ENCODE measurements around the gene ADAT3. TPM values are rescaled to one million over a fixed set of nuclear protein-coding genes. Genes with fewer than 3 reads are reported as not detected.
"Not testable (repeated sequence)": the region's sequence is repeated elsewhere in the genome, so short reads cannot be mapped to it uniquely, and the experiment has no call there.

Gene ADAT3
- total RNA-seq, 2 experiments from 2014 or later: 7.3 to 8.0 TPM

DNA sequence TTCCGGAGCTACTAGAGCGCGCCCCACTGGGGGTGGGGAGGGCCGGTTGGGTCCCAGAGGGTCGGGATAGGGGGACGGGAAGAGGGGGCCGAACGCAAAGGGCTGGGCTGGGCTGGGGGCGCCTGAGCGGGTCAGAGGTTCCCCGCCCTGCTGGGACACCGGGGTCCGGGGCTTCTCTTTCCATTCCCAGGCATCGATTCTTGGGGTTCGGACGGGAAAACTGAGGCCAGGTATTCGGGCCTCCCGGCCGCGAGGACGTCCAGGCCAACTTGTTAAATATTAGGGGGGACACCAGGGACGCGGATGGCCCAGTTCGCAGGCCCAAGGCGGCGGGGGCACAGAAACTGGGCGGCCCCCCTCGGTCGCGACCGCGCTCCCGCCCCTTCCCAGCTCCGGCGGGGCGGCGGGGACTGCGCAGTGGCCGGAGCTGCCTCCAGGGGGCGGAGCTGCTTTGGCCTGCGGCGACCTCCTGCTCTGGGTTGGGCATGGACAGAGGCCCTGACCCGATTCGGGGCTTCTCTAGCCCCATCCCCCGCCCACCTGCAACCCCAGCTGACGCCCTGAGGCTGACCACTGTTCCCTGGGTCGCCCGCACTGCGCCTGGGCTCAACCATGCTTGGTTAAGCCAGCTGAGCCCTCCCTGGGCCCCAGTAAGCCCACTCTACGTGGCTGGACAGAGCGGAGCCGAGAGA, 40.6 kb upstream of the ADAT3 start:
- ChIA-PET POLR2A (interaction anchor here (0.6 to 2.2 kb wide), 4 partner anchors 11 to 570 kb away, joined by 5 to 11 read pairs (median 8); no protein-coding TSS in a partner anchor), CTCF (interaction anchor here (0.6 to 2.3 kb wide), 10 partner anchors 9 to 219 kb away, joined by 3 to 12 read pairs (median 4); partner anchors contain the start of gene ABHD17A)

DNA sequence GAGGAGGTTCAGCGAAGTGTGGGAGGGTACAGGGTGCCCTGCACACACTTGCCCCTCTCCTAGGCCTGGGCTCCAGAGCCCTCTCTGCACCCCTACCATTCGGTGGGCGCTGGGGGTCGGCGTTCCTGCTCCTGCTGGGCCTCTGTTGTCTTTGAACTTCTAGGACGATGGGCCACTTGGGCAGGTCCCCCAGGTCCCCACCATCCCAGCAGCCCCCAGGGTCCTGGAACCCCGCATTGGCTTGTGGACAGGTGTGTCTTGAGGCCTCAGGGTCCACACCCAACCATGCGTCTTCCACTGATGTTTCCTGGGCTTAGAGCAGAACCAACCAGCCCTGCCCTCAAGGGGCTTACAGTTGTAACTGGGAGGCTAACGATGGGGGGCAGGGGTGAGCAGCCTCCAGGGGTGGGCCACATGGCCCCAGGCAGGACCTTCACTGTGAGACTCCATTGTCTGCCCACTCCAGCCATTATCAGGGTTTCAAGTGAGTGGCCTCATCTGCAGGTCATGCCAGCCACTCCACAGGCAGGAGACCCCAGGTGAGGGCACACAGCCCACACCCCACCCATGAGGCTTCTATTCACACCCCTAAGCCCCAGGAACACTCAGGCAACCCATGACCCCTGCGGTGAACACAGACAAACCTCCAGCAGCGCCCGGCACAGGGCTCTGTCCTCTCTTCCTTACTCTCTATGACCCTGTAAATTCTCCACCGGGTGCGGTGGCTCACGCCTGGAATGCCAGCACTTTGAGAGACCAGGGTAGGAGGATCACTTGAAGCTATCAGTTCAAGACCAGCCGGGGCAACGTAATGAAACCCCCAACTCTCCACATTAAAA, 39.8 kb upstream of the ADAT3 start:
- POLR2A ChIA-PET: interaction anchor here (0.6 to 2.2 kb wide), 4 partner anchors 11 to 570 kb away, joined by 5 to 11 read pairs (median 8); no protein-coding TSS in a partner anchor
- CTCF ChIA-PET: interaction anchor here (0.7 to 2.3 kb wide), 11 partner anchors 10 to 218 kb away, joined by 3 to 12 read pairs (median 4); partner anchors contain the start of gene ABHD17A

DNA sequence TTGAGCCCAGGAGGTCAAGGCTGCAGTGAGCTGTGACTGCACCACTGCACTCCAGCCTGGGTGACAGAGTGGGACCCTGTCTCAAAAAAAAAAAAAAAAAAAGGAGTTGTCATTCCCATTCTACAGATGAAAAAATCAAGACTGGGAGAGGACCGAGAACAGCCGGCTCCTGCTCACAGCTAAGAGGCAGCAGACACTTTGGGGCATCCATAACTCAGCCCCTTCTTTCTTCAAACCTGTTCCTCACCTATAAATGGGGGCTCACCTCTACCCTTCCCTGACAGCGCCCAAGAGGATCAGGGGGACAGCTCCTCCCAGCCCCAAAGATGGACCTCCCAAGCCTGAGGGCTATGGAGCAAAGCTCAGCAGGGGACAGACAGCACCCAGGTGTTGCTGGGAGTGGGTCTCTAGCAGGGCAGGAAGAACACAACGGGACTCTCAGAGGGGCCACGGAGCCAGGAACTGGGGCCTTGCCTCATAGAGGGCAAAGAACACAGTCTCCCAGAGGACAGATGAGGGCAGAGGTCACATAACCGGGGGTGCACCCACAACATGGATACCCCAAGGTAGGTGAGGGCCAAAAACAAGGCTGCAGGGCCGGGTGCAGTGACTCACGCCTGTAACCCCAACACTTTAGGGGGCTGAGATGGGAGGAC, 38.4 kb upstream of the ADAT3 start:
- ChIA-PET CTCF (interaction anchor here (0.7 to 2.3 kb wide), 5 partner anchors 8 to 76 kb away, joined by 3 to 8 read pairs (median 3); no protein-coding TSS in a partner anchor), POLR2A (interaction anchor here (0.6 to 1.1 kb wide), 5 partner anchors 9 to 285 kb away, joined by 3 to 7 read pairs (median 3); no protein-coding TSS in a partner anchor)

DNA sequence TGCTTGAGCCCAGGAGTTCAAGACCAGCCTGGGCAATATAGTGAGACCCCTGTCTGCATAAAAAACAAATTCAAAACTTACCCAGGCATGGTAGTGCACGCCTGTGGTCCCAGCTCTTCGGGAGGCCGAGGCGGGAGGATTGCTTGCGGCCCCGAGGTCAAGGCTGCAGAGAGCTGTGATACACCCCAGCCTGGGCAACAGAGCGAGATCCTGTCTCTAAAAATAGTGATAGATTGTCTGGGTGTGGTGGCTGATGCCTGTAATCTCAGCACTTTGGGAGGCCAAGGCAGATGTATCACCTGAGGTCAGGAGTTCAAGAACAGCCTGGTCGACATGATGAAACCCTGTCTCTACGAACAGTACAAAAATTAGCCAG, 37.9 kb upstream of the ADAT3 start:
- POLR2A ChIA-PET: interaction anchor here (0.7 to 1.1 kb wide), 3 partner anchors 9 to 80 kb away, joined by 3 to 7 read pairs (median 4); no protein-coding TSS in a partner anchor
- CTCF ChIA-PET: interaction anchor here (1.3 kb wide), 1 partner anchor 9 kb away, joined by 3 read pairs; no protein-coding TSS in a partner anchor

DNA sequence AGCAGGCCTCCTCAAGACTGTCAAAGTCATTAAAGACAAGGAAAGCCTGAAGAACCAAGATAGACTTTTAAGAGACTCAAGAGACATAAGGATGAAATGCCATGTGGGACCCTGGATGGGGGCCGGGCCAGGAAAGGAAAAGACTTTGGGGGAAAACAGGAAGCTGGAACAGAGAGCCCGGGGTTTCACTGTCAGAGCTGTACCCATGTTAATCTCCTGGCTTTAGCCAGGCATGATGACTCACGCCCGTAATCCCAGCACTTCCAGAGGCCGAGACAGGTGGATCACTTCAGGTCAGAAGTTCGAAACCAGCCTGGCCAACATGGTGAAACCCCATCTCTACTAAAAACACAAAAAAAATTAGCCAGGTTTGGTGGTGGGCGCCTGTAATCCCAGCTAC, 36.2 kb upstream of the ADAT3 start:
- ChIA-PET CTCF (interaction anchor here (1.1 kb wide), 1 partner anchor 29 kb away, joined by 4 read pairs; no protein-coding TSS in a partner anchor), POLR2A (interaction anchor here (0.6 to 0.7 kb wide), 2 partner anchors 11 to 234 kb away, joined by 3 to 4 read pairs; no protein-coding TSS in a partner anchor)

DNA sequence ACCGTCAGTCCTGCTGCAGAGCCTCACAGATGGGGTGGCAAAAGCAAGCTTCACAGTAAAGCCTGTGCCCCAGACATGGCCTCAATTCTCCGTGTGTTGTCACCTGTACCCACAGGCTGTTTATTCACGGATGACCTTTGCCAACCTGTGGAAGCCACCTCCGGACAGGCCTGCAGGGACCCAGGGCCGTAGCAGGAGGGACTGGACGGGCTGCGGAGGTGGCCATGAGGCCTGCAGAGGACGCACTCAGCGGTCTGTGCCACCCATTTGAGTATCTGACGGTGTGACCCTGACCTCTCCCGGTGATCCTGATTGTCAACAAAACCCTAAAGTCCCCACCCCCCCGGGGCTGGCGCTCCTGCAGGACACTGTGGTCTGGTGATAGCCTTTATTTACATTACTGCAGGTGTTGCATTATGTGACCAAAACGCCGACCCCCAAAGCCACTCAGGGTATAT, 34.0 kb upstream of the ADAT3 start:
- CTCF ChIA-PET: no interaction called here
- POLR2A ChIA-PET: no interaction called here

DNA sequence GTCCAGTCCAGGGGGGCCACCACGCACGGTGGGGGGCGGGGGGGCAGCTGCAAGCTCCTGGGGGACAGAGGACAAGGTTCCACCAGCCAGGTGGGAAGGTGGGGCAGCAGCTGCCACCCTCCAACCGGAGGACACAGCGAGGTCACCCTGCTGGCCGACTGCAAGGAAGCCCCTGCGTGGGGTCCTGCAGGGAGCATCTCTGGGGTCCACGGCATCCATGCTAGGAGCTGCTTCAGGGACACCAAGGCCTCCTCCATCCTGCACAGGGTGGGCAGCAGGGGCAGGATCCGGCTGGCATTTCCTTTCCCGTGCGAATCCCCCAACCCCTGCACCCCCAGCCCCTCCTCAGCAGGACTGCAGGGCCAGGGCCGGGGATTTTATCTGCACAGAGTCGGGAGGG, 33.6 kb upstream of the ADAT3 start:
- ChIA-PET CTCF (no interaction called here), POLR2A (no interaction called here)

DNA sequence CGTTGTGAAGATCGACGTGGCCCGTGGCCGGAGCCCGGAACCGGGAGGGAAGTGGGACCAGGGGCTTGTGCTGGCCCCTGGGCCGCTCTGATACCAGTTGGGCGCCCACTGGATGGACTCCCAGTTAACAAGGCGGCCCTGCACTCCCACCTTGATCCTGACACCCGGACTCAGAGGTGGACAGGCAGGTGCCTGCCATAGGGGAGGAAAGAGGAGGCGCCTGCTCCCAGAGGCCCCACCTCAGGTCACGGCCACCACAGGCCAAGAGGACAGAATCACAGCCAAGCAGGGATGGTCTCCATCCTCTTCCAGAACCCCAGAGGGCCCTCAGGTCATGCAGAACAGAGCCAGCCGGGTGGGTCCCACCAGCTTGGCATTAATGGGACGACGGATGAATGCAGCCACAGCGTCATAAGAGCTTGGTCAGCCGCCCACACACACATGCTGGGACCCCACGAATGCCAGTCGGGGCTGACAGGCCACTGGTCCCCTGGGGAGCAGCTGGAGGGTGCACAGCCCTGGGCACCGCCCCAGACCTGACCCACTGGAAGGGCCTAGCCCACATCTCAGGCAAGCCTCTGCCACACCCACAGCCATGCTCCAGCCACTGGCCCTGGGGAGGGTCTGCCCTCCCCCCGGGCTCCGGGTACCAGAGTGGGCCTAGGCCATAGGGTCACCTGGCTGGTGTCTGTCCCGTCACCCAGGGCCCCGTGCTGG, 32.2 kb upstream of the ADAT3 start:
- CTCF ChIA-PET: no interaction called here

DNA sequence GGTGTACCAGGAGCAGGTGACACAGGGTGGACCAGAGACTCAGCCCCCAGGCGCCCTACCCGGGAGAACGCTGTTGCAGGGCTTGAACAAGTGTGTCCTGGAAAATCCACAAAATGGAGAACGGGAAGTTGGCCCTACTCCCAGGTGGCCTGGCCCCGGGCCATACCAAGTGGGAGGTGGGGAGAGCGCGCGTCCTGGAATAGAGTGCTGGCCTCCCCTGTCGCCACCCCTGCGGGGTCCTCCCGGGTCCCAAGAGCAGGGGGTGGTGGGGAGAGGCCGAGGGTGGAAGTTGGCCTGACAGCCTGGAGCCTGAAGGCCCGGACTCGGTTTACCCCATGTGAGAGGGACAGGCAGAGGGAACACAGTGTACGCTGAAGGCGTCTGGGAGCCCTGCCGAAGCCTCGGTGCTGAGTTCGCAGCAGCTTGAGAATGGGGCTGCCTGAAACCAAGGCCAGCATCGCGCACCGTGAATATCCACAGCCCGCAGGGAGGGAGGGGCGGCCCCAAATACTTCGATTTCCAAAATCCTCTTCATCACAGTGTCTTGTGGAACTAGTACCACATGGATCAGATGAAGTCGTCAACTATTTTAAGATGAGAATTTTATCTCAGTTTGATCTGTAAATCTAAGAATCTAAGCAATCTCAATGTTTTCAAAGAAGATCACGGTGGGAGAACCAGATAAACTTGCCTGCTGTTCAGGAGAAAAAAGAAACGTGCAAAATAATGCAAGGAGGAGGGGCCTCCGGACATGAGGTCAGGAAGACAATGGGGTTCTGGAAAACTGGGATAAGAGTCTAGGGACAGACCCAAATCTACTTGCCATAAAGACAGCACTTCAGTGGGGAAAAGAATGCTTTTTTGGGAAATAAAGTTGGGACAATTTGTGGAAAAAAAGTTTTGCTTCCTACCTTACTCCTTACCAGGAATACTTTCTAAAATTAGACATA, 31.4 kb upstream of the ADAT3 start:
- POLR2A ChIA-PET: interaction anchor here (0.6 kb wide), 1 partner anchor 117 kb away, joined by 8 read pairs; no protein-coding TSS in a partner anchor
- CTCF ChIA-PET: interaction anchor here (0.7 to 3.3 kb wide), 4 partner anchors 14 to 72 kb away, joined by 3 to 19 read pairs (median 4); no protein-coding TSS in a partner anchor

More for the DNA sequence above, 32.2 kb upstream of the ADAT3 start:
- POLR2A ChIA-PET: no interaction called here

DNA sequence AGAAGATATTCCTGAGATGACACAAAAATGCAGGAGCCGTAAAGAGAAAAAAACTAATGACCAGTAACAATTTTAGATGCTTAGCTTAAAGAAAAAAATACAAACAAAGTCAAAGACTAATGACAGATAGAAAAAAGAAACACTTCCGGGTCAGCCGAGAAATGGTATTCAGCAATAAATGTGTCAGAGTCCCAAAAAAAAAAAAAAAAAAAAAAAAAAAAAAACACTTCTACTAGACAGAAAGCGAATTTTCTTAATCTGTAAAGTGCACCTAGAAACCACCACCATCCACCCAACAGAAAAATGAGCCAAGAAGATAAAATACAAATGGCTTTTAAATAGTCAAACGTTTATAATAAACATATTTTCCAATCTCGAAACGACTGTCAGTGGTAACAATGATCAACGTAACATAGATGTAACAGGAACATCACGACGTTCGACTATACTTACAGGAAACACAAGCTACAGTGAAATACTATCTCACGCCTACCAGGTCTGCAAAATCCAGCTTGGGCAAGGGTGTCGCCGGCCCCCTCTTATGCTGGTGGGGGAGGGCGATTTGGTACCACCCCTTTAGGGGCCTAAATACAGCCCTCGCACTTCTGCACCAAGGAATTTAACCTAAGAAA, 30.5 kb upstream of the ADAT3 start:
- ChIA-PET CTCF (interaction anchor here (0.7 to 3.3 kb wide), 7 partner anchors 9 to 128 kb away, joined by 3 to 19 read pairs (median 5); no protein-coding TSS in a partner anchor), POLR2A (interaction anchor here (0.6 to 2.4 kb wide), 6 partner anchors 9 to 220 kb away, joined by 3 to 16 read pairs (median 6); no protein-coding TSS in a partner anchor)

DNA sequence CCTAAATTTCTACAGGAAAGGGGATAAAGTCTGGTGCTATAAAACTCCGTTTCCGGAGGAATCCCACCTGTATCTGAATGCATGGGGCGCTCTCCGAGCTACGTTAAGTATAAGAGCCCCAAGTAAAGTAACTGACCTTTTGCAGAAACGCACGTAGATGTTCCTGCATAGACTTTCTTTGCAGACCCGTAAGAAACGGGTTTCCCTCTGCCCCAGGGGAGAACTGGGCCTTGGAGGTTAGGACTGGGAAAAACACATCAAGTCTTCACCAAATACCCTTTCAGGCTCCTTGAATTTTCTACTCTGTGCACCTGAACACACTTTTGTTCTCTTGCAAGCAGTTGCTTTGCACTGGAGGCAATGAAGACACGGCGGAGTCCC, 29.9 kb upstream of the ADAT3 start:
- ChIA-PET CTCF (interaction anchor here (0.7 to 3.3 kb wide), 4 partner anchors 10 to 128 kb away, joined by 3 to 19 read pairs (median 7); no protein-coding TSS in a partner anchor), POLR2A (interaction anchor here (0.8 to 2.4 kb wide), 4 partner anchors 10 to 219 kb away, joined by 3 to 16 read pairs (median 8); no protein-coding TSS in a partner anchor)

DNA sequence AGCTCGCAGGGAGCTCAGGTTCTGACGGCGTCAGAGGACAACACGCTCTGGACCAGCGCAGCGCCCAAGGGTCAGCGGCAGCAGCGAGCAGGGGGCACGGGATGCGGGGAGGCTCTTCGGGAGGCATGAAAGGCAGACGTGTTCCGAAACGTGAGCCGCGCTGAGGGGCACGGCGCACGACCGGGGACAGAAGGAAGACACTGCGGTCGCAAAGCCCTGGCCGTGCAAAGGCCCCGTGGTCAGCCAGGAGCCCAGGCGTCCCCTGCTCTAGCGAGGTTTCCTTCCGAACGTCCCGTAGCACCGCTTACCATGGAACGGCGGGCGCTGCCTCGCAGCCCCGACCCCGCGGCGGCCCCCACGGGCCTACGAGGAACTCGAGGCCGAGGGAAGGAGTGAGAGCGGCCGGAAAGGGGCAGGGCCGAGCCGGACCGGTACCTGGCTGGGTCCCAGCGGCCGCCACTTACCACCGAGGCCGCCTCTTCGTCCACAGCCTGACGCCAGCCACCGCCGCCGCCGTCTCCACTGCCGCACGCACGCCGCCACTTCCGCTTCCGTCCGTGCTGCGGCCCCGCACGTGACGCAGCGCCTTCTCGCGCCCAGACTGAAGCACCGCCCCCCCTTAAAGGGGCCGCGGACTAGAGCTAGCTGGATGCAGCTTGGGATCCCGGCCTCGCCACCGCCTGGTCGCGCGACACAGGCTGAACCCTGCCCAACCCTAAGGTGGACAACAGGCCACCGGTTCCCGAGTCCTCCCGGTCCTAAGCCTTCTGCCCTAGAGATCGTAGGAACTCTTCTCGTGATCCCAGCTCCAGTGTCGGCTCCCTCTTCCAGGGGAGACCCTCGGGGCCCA, 29.3 kb upstream of the ADAT3 start:
- ChIA-PET CTCF (interaction anchor here (0.5 to 3.3 kb wide), 11 partner anchors 8 to 193 kb away, joined by 3 to 19 read pairs (median 4); partner anchors contain the start of gene ABHD17A), POLR2A (interaction anchor here (0.8 to 2.4 kb wide), 7 partner anchors 9 to 219 kb away, joined by 3 to 16 read pairs (median 4); no protein-coding TSS in a partner anchor)

DNA sequence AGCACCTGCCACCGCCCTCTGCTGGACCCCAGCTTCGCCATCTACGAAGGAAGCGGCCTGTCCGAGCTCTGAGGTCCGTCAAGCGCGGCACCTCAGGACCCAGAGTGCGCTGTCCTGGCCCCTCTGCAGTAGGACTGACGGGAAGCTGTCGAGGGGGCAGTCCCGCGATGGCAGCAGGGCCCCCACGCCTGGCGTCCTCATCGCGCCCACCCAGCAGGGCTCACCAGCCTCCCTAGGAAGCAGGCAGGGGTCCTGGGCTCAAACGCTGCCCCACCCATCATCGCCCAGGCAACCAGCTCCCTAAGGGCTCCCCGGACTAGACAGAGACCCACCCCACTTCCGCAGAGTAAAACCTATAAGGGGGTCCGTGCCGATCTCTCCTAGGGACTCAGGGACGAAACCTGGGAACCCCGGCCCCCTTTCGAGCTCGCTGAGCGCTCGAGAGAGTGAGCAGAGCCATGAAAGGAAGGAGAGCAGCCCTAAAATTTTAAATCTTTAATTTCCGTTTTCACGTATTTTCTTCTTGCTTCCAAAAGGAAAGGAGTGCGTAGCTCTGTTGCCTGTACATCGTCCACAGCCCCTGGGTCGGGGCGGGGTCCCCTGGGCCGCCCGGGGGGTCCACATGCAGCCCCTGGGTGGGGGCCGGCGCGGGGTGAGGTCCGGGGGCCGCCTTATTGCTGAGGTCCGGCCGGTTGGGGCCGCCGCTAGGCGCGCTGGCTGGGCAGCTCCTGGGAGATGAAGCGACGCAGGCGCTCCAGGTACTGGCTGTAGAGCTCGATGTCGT, 28.5 kb upstream of the ADAT3 start:
- POLR2A ChIA-PET: interaction anchor here (1.0 to 2.4 kb wide), 5 partner anchors 9 to 21 kb away, joined by 3 to 16 read pairs (median 7); no protein-coding TSS in a partner anchor
- CTCF ChIA-PET: interaction anchor here (0.5 to 3.3 kb wide), 10 partner anchors 8 to 193 kb away, joined by 3 to 19 read pairs (median 4); partner anchors contain the start of gene ABHD17A

DNA sequence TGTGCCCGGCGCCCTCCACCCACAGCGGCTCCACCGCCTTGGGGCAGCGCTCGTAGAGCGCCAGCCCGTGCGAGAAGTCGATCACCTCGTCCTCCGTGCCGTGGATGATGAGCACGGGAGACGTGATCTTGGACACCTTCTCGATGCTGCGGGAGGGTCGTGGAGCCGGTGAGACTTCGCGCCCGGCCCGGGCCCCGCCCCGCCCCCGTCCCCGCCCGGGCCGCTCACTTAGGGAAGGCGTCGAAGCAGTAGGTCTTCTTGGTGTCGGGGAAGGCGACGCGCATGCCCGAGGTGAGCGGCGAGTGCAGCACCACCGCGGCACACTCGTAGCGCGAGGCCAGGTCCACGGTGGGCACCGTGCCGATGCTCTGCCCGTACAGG, 27.9 kb upstream of the ADAT3 start:
- ChIA-PET POLR2A (interaction anchor here (1.3 kb wide), 1 partner anchor 17 kb away, joined by 3 read pairs; no protein-coding TSS in a partner anchor), CTCF (interaction anchor here (1.3 to 3.3 kb wide), 3 partner anchors 10 to 20 kb away, joined by 3 to 19 read pairs (median 5); no protein-coding TSS in a partner anchor)

DNA sequence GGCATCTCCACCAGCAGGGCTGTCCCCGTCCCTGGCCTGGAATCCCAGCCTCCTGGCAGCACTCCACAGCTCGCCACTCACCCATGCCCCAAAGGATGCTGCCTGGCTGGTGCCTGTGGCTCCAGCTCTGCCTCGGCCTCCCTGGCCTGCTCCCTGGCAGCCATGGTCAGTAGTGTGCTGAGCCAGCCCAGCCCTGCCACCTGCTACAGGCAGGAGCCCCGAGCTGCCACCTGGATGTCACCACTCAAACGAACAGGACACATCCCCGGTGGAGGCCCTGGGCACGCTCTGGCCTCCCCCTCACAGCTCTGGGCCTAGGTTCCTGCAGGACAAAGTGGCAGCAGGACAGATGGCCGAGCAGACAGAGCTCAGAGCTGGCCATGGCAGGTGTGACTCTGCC, 26.6 kb upstream of the ADAT3 start:
- CTCF ChIA-PET, POLR2A ChIA-PET: not testable (repeated sequence)

All from activated CD8-positive, alpha-beta memory T cell treated with anti-CD3 and anti-CD28 coated beads for 36 hours (primary cell).